Measurements from ENCODE around the gene EFHC1. TPM values are rescaled to one million over a fixed set of nuclear protein-coding genes. Genes with fewer than 3 reads are reported as not detected.

EFHC1 gene
- polyA plus RNA-seq, 1 donor from 2014 or later, result 173 TPM

GRCh38 chr6:52511163-52511562 lies 91.0 kb downstream of the EFHC1 start:
- no peaks in the 10 kb centered on the region for H4K20me1 ChIP-seq (ENCODE audit: insufficient read depth)
- H2AFZ ChIP-seq (ENCODE audit: low read depth, low read length), result no peak overlapping the region
- H3F3A ChIP-seq (ENCODE audit: insufficient read depth, low read length, poor library complexity, severe bottlenecking), result no peaks in the 10 kb centered on the region
- H3K27ac ChIP-seq (ENCODE audit: low read length), result no peak overlapping the region
- no peaks in the 10 kb centered on the region for H3K9me2 ChIP-seq (ENCODE audit: insufficient read depth, low read length)
- H3K9ac ChIP-seq (ENCODE audit: low read length), result no peak overlapping the region
- H3K4me3 ChIP-seq (ENCODE audit: low read length), result no peak overlapping the region
- H3K4me2 ChIP-seq (ENCODE audit: low read length), result no peak overlapping the region
- H3K27me3 ChIP-seq (ENCODE audit: insufficient read depth, low read depth, low read length), result no peaks in the 10 kb centered on the region
- TF ChIP-seq REST (IDR thresholded peaks at IDR 0.05; ENCODE audit: borderline replicate concordance) (no peak), RAD21 (conservative IDR thresholded peaks at IDR 0.05) (no peak), TAF1 (IDR thresholded peaks at IDR 0.05; ENCODE audit: low read depth) (no peak), POLR2AphosphoS5 (IDR thresholded peaks at IDR 0.05) (no peak), SMC3 (conservative IDR thresholded peaks at IDR 0.05; ENCODE audit: poor library complexity) (no peak), MXI1 (conservative IDR thresholded peaks at IDR 0.05; ENCODE audit: poor library complexity, severe bottlenecking) (no peak), EZH2 (IDR thresholded peaks at IDR 0.05; ENCODE audit: borderline replicate concordance, insufficient read depth, low read length, poor library complexity, severe bottlenecking) (no peak), EP300 (conservative IDR thresholded peaks at IDR 0.05; ENCODE audit: poor library complexity, severe bottlenecking) (no peak)
- TF ChIP-seq, protein P1, sequence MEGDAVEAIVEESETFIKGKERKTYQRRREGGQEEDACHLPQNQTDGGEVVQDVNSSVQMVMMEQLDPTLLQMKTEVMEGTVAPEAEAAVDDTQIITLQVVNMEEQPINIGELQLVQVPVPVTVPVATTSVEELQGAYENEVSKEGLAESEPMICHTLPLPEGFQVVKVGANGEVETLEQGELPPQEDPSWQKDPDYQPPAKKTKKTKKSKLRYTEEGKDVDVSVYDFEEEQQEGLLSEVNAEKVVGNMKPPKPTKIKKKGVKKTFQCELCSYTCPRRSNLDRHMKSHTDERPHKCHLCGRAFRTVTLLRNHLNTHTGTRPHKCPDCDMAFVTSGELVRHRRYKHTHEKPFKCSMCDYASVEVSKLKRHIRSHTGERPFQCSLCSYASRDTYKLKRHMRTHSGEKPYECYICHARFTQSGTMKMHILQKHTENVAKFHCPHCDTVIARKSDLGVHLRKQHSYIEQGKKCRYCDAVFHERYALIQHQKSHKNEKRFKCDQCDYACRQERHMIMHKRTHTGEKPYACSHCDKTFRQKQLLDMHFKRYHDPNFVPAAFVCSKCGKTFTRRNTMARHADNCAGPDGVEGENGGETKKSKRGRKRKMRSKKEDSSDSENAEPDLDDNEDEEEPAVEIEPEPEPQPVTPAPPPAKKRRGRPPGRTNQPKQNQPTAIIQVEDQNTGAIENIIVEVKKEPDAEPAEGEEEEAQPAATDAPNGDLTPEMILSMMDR (IDR thresholded peaks at IDR 0.05; ENCODE audit: poor library complexity, severe bottlenecking), result no peak
- H3K9me3 ChIP-seq (ENCODE audit: low read length), result no peaks in the 10 kb centered on the region
- H3K36me3 ChIP-seq (ENCODE audit: insufficient read depth, low read length), result no peaks in the 10 kb centered on the region
- H3K79me2 ChIP-seq (replicated peaks; ENCODE audit: insufficient read depth, low read length), result no peaks in the 10 kb centered on the region

GRCh38 chr6:52511572-52512151 lies 91.5 kb downstream of the EFHC1 start:
- Histone ChIP-seq H4K20me1 (ENCODE audit: insufficient read depth) (no peaks in the 10 kb centered on the region), H3F3A (ENCODE audit: insufficient read depth, low read length, poor library complexity, severe bottlenecking) (no peaks in the 10 kb centered on the region), H3K4me2 (ENCODE audit: low read length) (no peak overlapping the region), H3K9ac (ENCODE audit: low read length) (no peak overlapping the region), H3K27ac (ENCODE audit: low read length) (no peak overlapping the region), H2AFZ (ENCODE audit: low read depth, low read length) (no peak overlapping the region), H3K4me3 (ENCODE audit: low read length) (no peak overlapping the region), H3K9me2 (ENCODE audit: insufficient read depth, low read length) (no peaks in the 10 kb centered on the region), H3K36me3 (ENCODE audit: insufficient read depth, low read length) (no peaks in the 10 kb centered on the region), H3K27me3 (ENCODE audit: insufficient read depth, low read depth, low read length) (no peaks in the 10 kb centered on the region), H3K79me2 (replicated peaks; ENCODE audit: insufficient read depth, low read length) (no peaks in the 10 kb centered on the region), H3K9me3 (ENCODE audit: low read length) (no peaks in the 10 kb centered on the region)
- no peak for TF ChIP-seq RAD21 (conservative IDR thresholded peaks at IDR 0.05)

Data from neural cell (in vitro differentiated cells).